HepG2 (cell line): ENCODE measurements around the gene APOLD1. TPM values are rescaled to one million over a fixed set of nuclear protein-coding genes. Genes with fewer than 3 reads are reported as not detected.

Source experiments
- CCDC6 ChIP-seq: sonication (generic); formaldehyde crosslinking; IDR thresholded peaks from 2 replicates; pipeline ENCODE4 v1.8.1; 2022; ENCODE audit warnings: mild to moderate bottlenecking, missing genetic modification reagents, moderate library complexity
- CEBPB ChIP-seq: IDR thresholded peaks from 2 replicates; pipeline ENCODE4 v1.6.1; 2011; ENCODE audit warnings: low read depth, low read length, improper control_type of control experiment, borderline replicate concordance
- HOXA9 ChIP-seq: sonication (generic); formaldehyde crosslinking; IDR thresholded peaks from 2 replicates; pipeline ENCODE4 v1.8.1; 2022; ENCODE audit warnings: missing genetic modification reagents, mild to moderate bottlenecking, moderate library complexity, borderline replicate concordance
- KAT2B ChIP-seq: fragments of 150-350 bp; IDR thresholded peaks from 2 replicates; pipeline ENCODE4 v1.6.1; 2014; ENCODE audit warnings: low read depth, low read length, borderline replicate concordance
- KDM5B ChIP-seq: sonication (generic); formaldehyde crosslinking; IDR thresholded peaks from 2 replicates; pipeline ENCODE4 v1.4.0; 2020; ENCODE audit warnings: missing genetic modification reagents, mild to moderate bottlenecking, borderline replicate concordance
- PPARG ChIP-seq: conservative IDR thresholded peaks from 2 replicates; pipeline ENCODE4 v1.6.1; 2016; ENCODE audit warnings: missing biosample characterization, missing genetic modification reagents
- XBP1 ChIP-seq: sonication (generic); formaldehyde crosslinking; IDR thresholded peaks from 2 replicates; pipeline ENCODE4 v1.5.0; 2020; ENCODE audit warnings: missing genetic modification reagents
- ZNF138 ChIP-seq: sonication (generic); formaldehyde crosslinking; IDR thresholded peaks from 2 replicates; pipeline ENCODE4 v1.5.0; 2020; ENCODE audit warnings: mild to moderate bottlenecking, low read depth, missing genetic modification reagents
- ZNF235 ChIP-seq: sonication (generic); formaldehyde crosslinking; IDR thresholded peaks from 2 replicates; pipeline ENCODE4 v1.8.1; 2023; ENCODE audit warnings: mild to moderate bottlenecking, missing genetic modification reagents, borderline replicate concordance
- ZNF24 ChIP-seq: fragments of 450-650 bp; IDR thresholded peaks from 2 replicates; pipeline ENCODE4 v1.6.1; 2017; ENCODE audit warnings: antibody characterized with exemption, mild to moderate bottlenecking
- ZNF335 ChIP-seq: sonication (generic); formaldehyde crosslinking; IDR thresholded peaks from 2 replicates; pipeline ENCODE4 v1.4.0; 2020; ENCODE audit warnings: missing genetic modification reagents
- ZNF33A ChIP-seq: sonication (generic); formaldehyde crosslinking; IDR thresholded peaks from 2 replicates; pipeline ENCODE4 v1.5.1; 2020; ENCODE audit warnings: missing genetic modification reagents, mild to moderate bottlenecking, moderate library complexity, borderline replicate concordance
- ZNF362 ChIP-seq: sonication (generic); formaldehyde crosslinking; IDR thresholded peaks from 2 replicates; pipeline ENCODE4 v1.4.0; 2020; ENCODE audit warnings: missing genetic modification reagents, mild to moderate bottlenecking, borderline replicate concordance
- ZNF530 ChIP-seq: sonication (generic); formaldehyde crosslinking; IDR thresholded peaks from 2 replicates; pipeline ENCODE4 v1.5.0; 2020; ENCODE audit warnings: low read depth, mild to moderate bottlenecking, missing genetic modification reagents
- ZNF780A ChIP-seq: sonication (generic); formaldehyde crosslinking; IDR thresholded peaks from 2 replicates; pipeline ENCODE4 v1.8.0; 2022; ENCODE audit warnings: mild to moderate bottlenecking, missing genetic modification reagents, moderate library complexity
- ZSCAN25 ChIP-seq: sonication (generic); formaldehyde crosslinking; IDR thresholded peaks from 2 replicates; pipeline ENCODE4 v1.8.0; 2022; ENCODE audit warnings: mild to moderate bottlenecking, missing genetic modification reagents
- polyA plus RNA-seq, 8 experiments: library from polyadenylated mRNA; depleted of rRNA in 3 of 8; stranded (reverse) in 7 of 8; unstranded in 1 of 8; fragments of >200 nt; fragmentation: Illumina TruSeq in 4 of 8; extraction: Trizol in 4 of 8; gene quantifications; 2 replicates each; pipeline versions ENCODE4 v1.2.1 to v1.2.3, GENCODE V29; 2011 to 2016; ENCODE audit warnings: low read depth in 4 of 8, missing spikeins in 1 of 8, mixed read lengths in 1 of 8; ENCODE audit not compliant: insufficient read depth in 1 of 8
- total RNA-seq, 5 experiments: library from RNA; depleted of rRNA; stranded (reverse); fragments of >200 nt; fragmentation: Illumina TruSeq; extraction: Trizol; gene quantifications; 2 replicates each; pipeline ENCODE4 v1.2.3, GENCODE V29; 2016; ENCODE audit warnings: low read depth in 1 of 5
- TF ChIP-seq, protein P1 (sequence below): sonication (generic); formaldehyde crosslinking; IDR thresholded peaks from 2 replicates; pipeline ENCODE4 v1.8.0; 2022; ENCODE audit warnings: mild to moderate bottlenecking, missing genetic modification reagents, borderline replicate concordance
- TF ChIP-seq, protein P2 (sequence below): sonication (generic); formaldehyde crosslinking; IDR thresholded peaks from 2 replicates; pipeline ENCODE4 v1.5.0; 2020; ENCODE audit warnings: mild to moderate bottlenecking, missing genetic modification reagents, borderline replicate concordance

Gene APOLD1
- total and polyA plus RNA-seq, 2 of the 13 experiments (the other 11 are each of a cell fraction or from before 2014, with no cell fraction given): 0.20 to 0.84 TPM

DNA sequence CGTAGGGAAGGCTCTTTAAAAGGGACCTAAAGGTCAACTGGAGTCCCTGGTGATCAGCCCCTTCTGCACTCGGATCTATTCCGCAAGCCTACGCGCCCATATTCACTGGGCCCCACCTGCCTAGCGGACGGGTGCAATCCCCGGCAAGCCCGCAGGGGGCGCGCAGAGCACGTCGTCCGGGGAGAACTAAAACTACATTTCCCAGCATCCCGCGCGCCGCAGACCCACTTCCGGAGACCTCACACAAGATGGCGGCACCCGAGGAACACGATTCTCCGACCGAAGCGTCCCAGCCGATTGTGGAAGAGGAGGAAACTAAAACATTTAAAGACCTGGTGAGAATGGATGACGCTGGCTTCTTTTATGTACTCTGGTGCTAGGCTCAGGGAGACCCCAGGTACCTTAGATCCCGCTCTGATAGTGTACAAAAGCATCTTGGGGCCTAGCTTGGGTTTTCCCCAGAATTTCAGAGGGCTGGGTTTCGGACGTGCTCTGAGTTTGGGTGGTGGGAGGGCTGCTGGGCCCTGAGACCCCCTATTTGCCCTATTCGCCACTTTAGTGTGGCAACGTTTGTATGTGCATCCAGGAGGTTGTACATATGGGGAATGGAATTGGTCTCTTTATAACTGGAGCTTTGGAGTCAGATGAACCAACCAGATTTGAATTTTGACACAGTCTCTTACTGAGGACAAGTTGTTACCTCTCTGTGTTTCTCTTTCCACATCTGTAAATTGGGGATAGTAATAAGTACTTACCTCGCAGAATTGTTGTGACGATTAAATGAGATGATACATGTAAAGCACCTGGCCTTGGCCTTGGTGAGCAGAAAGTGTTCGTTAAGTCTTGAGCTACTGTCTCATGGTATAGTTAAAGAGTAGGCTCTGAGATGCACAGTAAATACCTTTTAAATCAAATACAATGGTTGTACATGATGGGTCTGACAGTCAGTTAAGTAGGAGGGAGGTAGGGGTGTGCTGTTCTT, 28.0 kb downstream of the APOLD1 start, which contains the start of gene DDX47 (continued):
- TF ChIP-seq ZNF362 (CRISPR knock-in tag) (no peak), ZNF24 (no peak), XBP1 (CRISPR knock-in tag) (no peak), KDM5B (CRISPR knock-in tag) (peak; percentile 38), PPARG (CRISPR knock-in tag) (no peak), ZNF530 (no peak), ZNF780A (CRISPR knock-in tag) (no peak), KAT2B (no peak), ZNF138 (CRISPR knock-in tag) (peak; percentile 73; the same call in 1 of the 2 replicates), HOXA9 (CRISPR knock-in tag) (no peak), ZSCAN25 (CRISPR knock-in tag) (peak; percentile 37; the same call in 1 of the 2 replicates), ZNF235 (no peak), ZNF335 (CRISPR knock-in tag) (peak; percentile 27; the same call in 1 of the 2 replicates), ZNF33A (CRISPR knock-in tag) (no peak), CEBPB (peak; percentile 29; the same call in 1 of the 2 replicates), CCDC6 (no peak)
- TF ChIP-seq, protein P1, sequence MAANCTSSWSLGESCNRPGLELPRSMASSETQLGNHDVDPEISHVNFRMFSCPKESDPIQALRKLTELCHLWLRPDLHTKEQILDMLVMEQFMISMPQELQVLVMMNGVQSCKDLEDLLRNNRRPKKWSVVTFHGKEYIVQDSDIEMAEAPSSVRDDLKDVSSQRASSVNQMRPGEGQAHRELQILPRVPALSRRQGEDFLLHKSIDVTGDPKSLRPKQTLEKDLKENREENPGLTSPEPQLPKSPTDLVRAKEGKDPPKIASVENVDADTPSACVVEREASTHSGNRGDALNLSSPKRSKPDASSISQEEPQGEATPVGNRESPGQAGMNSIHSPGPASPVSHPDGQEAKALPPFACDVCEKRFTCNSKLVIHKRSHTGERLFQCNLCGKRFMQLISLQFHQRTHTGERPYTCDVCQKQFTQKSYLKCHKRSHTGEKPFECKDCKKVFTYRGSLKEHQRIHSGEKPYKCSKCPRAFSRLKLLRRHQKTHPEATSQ: no peak
- TF ChIP-seq, protein P2, sequence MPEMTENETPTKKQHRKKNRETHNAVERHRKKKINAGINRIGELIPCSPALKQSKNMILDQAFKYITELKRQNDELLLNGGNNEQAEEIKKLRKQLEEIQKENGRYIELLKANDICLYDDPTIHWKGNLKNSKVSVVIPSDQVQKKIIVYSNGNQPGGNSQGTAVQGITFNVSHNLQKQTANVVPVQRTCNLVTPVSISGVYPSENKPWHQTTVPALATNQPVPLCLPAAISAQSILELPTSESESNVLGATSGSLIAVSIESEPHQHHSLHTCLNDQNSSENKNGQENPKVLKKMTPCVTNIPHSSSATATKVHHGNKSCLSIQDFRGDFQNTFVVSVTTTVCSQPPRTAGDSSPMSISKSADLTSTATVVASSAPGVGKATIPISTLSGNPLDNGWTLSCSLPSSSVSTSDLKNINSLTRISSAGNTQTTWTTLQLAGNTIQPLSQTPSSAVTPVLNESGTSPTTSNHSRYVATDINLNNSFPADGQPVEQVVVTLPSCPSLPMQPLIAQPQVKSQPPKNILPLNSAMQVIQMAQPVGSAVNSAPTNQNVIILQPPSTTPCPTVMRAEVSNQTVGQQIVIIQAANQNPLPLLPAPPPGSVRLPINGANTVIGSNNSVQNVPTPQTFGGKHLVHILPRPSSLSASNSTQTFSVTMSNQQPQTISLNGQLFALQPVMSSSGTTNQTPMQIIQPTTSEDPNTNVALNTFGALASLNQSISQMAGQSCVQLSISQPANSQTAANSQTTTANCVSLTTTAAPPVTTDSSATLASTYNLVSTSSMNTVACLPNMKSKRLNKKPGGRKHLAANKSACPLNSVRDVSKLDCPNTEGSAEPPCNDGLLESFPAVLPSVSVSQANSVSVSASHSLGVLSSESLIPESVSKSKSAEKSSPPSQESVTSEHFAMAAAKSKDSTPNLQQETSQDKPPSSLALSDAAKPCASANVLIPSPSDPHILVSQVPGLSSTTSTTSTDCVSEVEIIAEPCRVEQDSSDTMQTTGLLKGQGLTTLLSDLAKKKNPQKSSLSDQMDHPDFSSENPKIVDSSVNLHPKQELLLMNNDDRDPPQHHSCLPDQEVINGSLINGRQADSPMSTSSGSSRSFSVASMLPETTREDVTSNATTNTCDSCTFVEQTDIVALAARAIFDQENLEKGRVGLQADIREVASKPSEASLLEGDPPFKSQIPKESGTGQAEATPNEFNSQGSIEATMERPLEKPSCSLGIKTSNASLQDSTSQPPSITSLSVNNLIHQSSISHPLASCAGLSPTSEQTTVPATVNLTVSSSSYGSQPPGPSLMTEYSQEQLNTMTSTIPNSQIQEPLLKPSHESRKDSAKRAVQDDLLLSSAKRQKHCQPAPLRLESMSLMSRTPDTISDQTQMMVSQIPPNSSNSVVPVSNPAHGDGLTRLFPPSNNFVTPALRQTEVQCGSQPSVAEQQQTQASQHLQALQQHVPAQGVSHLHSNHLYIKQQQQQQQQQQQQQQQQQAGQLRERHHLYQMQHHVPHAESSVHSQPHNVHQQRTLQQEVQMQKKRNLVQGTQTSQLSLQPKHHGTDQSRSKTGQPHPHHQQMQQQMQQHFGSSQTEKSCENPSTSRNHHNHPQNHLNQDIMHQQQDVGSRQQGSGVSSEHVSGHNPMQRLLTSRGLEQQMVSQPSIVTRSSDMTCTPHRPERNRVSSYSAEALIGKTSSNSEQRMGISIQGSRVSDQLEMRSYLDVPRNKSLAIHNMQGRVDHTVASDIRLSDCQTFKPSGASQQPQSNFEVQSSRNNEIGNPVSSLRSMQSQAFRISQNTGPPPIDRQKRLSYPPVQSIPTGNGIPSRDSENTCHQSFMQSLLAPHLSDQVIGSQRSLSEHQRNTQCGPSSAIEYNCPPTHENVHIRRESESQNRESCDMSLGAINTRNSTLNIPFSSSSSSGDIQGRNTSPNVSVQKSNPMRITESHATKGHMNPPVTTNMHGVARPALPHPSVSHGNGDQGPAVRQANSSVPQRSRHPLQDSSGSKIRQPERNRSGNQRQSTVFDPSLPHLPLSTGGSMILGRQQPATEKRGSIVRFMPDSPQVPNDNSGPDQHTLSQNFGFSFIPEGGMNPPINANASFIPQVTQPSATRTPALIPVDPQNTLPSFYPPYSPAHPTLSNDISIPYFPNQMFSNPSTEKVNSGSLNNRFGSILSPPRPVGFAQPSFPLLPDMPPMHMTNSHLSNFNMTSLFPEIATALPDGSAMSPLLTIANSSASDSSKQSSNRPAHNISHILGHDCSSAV: no peak
